ENCODE measurements around the gene ZGPAT. TPM values are rescaled to one million over a fixed set of nuclear protein-coding genes. Genes with fewer than 3 reads are reported as not detected.

ZGPAT gene
- total RNA-seq, 1 donor from 2014 or later, result 25.5 TPM

DNA sequence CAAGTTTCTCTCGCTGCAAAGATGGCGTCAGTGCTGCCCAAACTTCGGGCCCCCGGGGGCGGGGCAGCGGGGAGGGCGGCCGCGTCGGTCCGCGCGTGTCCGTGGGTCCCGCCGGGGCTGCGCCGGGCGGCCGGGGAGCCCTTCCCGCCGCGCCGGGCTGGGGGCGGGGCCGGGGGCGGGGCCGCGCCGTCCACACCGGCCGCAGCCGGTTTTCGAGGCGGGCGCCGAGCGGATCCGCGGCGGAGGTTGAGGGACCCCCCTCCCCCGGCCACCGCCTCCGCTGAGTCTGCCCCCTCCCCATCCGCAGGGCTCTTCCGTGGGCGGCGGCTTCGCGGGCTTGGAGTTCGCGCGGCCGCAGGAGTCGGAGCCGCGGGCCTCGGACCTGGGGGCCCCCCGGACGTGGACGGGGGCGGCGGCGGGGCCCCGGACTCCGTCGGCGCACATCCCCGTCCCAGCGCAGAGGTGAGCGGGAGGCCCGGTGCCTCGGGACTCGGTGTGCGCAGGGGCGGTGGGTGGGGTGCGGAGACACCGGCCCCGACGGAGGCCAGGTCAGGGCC, 32.3 kb downstream of the ZGPAT start:
- FAIRE-seq, result no peak
- peaks cover 19% of the 10 kb centered on the region for H3K36me3 ChIP-seq (ENCODE audit: control insufficient read depth, insufficient read depth, low read length)
- TF ChIP-seq, protein P1, sequence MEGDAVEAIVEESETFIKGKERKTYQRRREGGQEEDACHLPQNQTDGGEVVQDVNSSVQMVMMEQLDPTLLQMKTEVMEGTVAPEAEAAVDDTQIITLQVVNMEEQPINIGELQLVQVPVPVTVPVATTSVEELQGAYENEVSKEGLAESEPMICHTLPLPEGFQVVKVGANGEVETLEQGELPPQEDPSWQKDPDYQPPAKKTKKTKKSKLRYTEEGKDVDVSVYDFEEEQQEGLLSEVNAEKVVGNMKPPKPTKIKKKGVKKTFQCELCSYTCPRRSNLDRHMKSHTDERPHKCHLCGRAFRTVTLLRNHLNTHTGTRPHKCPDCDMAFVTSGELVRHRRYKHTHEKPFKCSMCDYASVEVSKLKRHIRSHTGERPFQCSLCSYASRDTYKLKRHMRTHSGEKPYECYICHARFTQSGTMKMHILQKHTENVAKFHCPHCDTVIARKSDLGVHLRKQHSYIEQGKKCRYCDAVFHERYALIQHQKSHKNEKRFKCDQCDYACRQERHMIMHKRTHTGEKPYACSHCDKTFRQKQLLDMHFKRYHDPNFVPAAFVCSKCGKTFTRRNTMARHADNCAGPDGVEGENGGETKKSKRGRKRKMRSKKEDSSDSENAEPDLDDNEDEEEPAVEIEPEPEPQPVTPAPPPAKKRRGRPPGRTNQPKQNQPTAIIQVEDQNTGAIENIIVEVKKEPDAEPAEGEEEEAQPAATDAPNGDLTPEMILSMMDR (IDR thresholded peaks at IDR 0.05; ENCODE audit: insufficient read depth, low read length, severe bottlenecking), result no peak
- H3K4me3 ChIP-seq (ENCODE audit: low read depth, low read length), result peak overlapping the region; percentile 67
- DNase-seq (ENCODE audit: low read depth), result no peak
- H3K27me3 ChIP-seq (ENCODE audit: control insufficient read depth, insufficient read depth, low read length), result no peaks in the 10 kb centered on the region

DNA sequence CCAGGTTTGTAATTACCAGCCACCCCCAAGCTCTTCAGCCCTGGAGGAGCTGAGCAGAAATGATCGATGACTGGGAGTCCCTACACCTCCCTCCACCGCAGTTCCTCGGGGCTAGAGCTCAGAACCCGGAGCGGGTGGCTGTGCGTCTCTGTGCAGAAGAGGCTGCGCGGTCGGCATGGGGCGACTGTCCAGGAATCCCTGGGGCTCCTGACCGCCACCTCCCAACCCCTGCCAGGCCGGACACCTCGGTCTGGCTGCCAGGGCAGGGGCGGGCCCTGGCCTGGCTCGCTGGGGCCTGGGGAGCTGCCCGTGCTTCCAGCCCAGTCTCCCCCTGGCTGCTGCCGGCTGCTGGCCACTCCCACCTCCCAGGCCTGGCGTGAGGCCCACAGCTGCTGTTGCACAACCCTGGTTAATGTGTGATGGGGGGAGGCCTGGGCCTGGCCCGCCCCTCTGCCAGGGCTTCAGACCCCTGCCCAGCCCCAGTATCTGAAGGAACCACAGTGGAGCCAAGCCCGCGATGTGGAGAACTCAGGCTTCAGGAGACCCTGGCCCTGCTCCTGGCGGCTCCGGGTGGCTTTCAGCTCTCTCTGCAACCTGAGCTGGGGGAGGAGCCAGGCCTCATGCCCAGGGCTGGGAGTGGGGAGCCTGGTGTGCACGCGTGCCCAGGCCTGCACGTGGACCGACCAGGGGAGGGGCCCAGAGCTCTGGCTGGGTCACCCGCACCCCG, 33.0 kb downstream of the ZGPAT start:
- FAIRE-seq (no peak), DNase-seq (ENCODE audit: low read depth) (peak; percentile 71)
- H3K27me3 ChIP-seq (ENCODE audit: control insufficient read depth, insufficient read depth, low read length), result no peaks in the 10 kb centered on the region
- TF ChIP-seq, protein P1 (IDR thresholded peaks at IDR 0.05; ENCODE audit: insufficient read depth, low read length, severe bottlenecking), result peak; percentile 42
- H3K36me3 ChIP-seq (ENCODE audit: control insufficient read depth, insufficient read depth, low read length), result peaks cover 19% of the 10 kb centered on the region
- peak overlapping the region; percentile 67 for H3K4me3 ChIP-seq (ENCODE audit: low read depth, low read length)

DNA sequence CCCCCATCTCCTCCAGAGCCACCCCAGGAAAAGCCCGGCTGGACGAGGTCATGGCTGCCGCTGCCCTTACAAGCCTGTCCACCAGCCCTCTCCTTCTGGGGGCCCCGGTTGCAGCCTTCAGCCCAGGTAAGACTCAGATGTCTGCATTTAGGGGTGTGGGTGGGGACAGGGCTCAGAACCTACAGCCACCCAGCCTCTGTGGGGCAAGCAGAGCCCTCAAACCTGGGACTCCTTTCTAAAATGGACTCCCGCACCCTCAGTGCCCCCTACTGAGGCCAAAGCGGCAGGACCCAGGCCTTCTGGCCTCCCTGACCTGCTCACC, 33.5 kb downstream of the ZGPAT start:
- TF ChIP-seq, protein P1 (IDR thresholded peaks at IDR 0.05; ENCODE audit: insufficient read depth, low read length, severe bottlenecking), result no peak
- H3K27me3 ChIP-seq (ENCODE audit: control insufficient read depth, insufficient read depth, low read length), result no peaks in the 10 kb centered on the region
- H3K4me3 ChIP-seq (ENCODE audit: low read depth, low read length), result peak overlapping the region; percentile 67
- DNase-seq (ENCODE audit: low read depth) (no peak), FAIRE-seq (no peak)
- peaks cover 18% of the 10 kb centered on the region for H3K36me3 ChIP-seq (ENCODE audit: control insufficient read depth, insufficient read depth, low read length)

DNA sequence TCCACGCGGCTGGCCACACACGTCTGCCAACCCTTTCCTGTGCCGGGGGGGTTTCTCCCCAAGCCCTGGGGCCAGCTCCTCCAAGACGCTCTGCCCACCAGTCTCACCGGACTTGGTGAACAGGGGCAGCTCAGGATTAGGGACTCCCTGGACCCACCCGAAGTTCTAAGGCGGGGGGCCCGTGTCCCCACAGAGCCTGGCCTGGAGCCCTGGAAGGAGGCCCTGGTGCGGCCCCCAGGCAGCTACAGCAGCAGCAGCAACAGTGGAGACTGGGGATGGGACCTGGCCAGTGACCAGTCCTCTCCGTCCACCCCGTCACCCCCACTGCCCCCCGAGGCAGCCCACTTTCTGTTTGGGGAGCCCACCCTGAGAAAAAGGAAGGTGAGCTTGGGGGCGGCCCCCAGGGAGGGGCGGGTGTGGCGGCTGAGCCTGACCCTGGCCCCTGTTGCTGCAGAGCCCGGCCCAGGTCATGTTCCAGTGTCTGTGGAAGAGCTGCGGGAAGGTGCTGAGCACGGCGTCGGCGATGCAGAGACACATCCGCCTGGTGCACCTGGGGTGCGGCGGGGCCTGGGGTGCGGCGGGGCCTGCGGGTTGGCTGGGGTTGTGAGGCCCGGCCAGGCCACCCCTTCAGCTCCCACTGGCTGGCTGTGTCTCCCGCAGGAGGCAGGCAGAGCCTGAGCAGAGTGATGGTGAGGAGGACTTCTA, 34.0 kb downstream of the ZGPAT start:
- Histone ChIP-seq H3K27me3 (ENCODE audit: control insufficient read depth, insufficient read depth, low read length) (no peaks in the 10 kb centered on the region), H3K36me3 (ENCODE audit: control insufficient read depth, insufficient read depth, low read length) (peaks cover 18% of the 10 kb centered on the region), H3K4me3 (ENCODE audit: low read depth, low read length) (peak overlapping the region; percentile 67)
- DNase-seq (ENCODE audit: low read depth) (no peak), FAIRE-seq (no peak)
- TF ChIP-seq, protein P1 (IDR thresholded peaks at IDR 0.05; ENCODE audit: insufficient read depth, low read length, severe bottlenecking), result no peak

DNA sequence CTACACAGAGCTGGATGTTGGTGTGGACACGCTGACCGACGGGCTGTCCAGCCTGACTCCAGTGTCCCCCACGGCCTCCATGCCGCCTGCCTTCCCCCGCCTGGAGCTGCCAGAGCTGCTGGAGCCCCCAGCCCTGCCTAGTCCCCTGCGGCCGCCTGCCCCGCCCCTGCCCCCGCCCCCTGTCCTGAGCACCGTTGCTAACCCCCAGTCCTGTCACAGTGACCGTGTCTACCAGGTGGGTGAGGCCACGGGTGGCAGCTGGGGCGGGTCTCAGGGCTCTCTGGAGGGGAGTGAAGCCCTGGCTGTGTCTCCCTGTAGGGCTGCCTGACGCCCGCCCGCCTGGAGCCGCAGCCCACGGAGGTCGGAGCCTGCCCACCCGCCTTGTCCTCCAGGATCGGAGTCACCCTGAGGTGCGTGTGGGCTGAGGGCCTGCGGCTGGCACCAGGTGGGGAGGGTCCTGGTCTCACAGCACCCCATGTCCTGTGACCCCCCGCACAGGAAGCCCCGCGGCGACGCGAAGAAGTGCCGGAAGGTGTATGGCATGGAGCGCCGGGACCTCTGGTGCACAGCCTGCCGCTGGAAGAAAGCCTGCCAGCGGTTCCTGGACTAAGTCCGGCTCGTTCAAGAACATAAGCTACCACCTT, 34.7 kb downstream of the ZGPAT start:
- peaks cover 18% of the 10 kb centered on the region for H3K36me3 ChIP-seq (ENCODE audit: control insufficient read depth, insufficient read depth, low read length)
- H3K27me3 ChIP-seq (ENCODE audit: control insufficient read depth, insufficient read depth, low read length), result no peaks in the 10 kb centered on the region
- DNase-seq (ENCODE audit: low read depth) (no peak), FAIRE-seq (no peak)
- H3K4me3 ChIP-seq (ENCODE audit: low read depth, low read length), result no peak overlapping the region
- TF ChIP-seq, protein P1 (IDR thresholded peaks at IDR 0.05; ENCODE audit: insufficient read depth, low read length, severe bottlenecking), result no peak
